IMR-90 (cell line): Measurements from ENCODE around the gene FBXW11. TPM values are rescaled to one million over a fixed set of nuclear protein-coding genes. Genes with fewer than 3 reads are reported as not detected.

Experiments used
- ATAC-seq: fragments of 200-7000 bp; cut with Tn5 transposase; 2 replicates; pipeline ENCODE4 v1.9.1; 2020; ENCODE audit warnings: low read depth, mild to moderate bottlenecking, moderate library complexity
- BruUV-seq: library from RNA; stranded (reverse); fragments of 400-500 nt; replicated peaks from 2 replicates; lab custom pipeline; 2021; lab: Mats Ljungman, UMichigan
- CTCF ChIA-PET: fragments of 300-600 bp; formaldehyde crosslinking; extraction: SDS; loops from one replicate; lab custom pipeline; 2021; ENCODE audit warnings: antibody characterized with exemption; lab: Yijun Ruan, JAX
- POLR2A ChIA-PET: fragments of 300-600 bp; sonication (Branson Sonifier 250); formaldehyde crosslinking; loops from one replicate; lab custom pipeline; 2022; ENCODE audit warnings: antibody characterized with exemption; ENCODE audit not compliant: unreplicated experiment; lab: Charles Lee
- DNase-seq: peaks from one replicate; pipeline ENCODE4 v3.0.0; 2013
- H2AFZ ChIP-seq: replicated peaks from 2 replicates; pipeline ENCODE3; 2013; ENCODE audit warnings: low read length, mild to moderate bottlenecking; ENCODE audit not compliant: poor library complexity
- H2AK5ac ChIP-seq: 2 replicates; pipeline ENCODE4 v1.6.1; 2013; ENCODE audit warnings: low read depth, low read length, inconsistent platforms
- H2AK9ac ChIP-seq: replicated peaks from 2 replicates; pipeline ENCODE3; 2013; ENCODE audit warnings: mild to moderate bottlenecking, low read depth, low read length, moderate library complexity; ENCODE audit not compliant: poor library complexity
- H2BK120ac ChIP-seq: 2 replicates; pipeline ENCODE4 v1.6.1; 2013; ENCODE audit warnings: low read depth, low read length, inconsistent platforms
- H2BK15ac ChIP-seq: 3 replicates; pipeline ENCODE4 v1.6.1; 2013; ENCODE audit warnings: low read depth, low read length, inconsistent platforms
- H2BK20ac ChIP-seq: 2 replicates; pipeline ENCODE4 v1.6.1; 2013; ENCODE audit warnings: low read depth, mild to moderate bottlenecking, inconsistent platforms, low read length, moderate library complexity
- H2BK5ac ChIP-seq: 2 replicates; pipeline ENCODE4 v1.6.1; 2013; ENCODE audit warnings: mild to moderate bottlenecking, low read depth, low read length, inconsistent platforms; ENCODE audit not compliant: poor library complexity, severe bottlenecking
- H3K14ac ChIP-seq: replicated peaks from 2 replicates; pipeline ENCODE4 v1.6.1; 2013; ENCODE audit warnings: low read depth, low read length, inconsistent platforms
- H3K18ac ChIP-seq: 2 replicates; pipeline ENCODE4 v1.6.1; 2013; ENCODE audit warnings: low read depth, low read length, control low read depth
- H3K23ac ChIP-seq: 2 replicates; pipeline ENCODE4 v1.6.1; 2013; ENCODE audit warnings: low read depth, low read length, inconsistent platforms
- H3K27ac ChIP-seq: 2 replicates; pipeline ENCODE4 v1.5.1; 2013; ENCODE audit warnings: mild to moderate bottlenecking, control low read depth, low read length; ENCODE audit not compliant: insufficient read depth
- H3K27me3 ChIP-seq: 2 replicates; pipeline ENCODE4 v1.6.1; 2013; ENCODE audit warnings: low read length; ENCODE audit not compliant: control insufficient read depth, insufficient read depth
- H3K36me3 ChIP-seq: 2 replicates; pipeline ENCODE4 v1.6.1; 2013; ENCODE audit warnings: low read length, mixed read lengths; ENCODE audit not compliant: control insufficient read depth, insufficient read depth
- H3K4ac ChIP-seq: 2 replicates; pipeline ENCODE4 v1.6.1; 2013; ENCODE audit warnings: low read depth, low read length, inconsistent platforms
- H3K4me1 ChIP-seq: 2 replicates; pipeline ENCODE4 v1.6.1; 2013; ENCODE audit warnings: low read length, mixed read lengths; ENCODE audit not compliant: control insufficient read depth, insufficient read depth
- H3K4me2 ChIP-seq: 2 replicates; pipeline ENCODE4 v1.6.1; 2013; ENCODE audit warnings: low read depth, mild to moderate bottlenecking, control low read depth, low read length, moderate library complexity
- H3K4me3 ChIP-seq: 2 replicates; pipeline ENCODE4 v1.5.1; 2013; ENCODE audit warnings: low read depth, mild to moderate bottlenecking, control low read depth, low read length, moderate library complexity; ENCODE audit not compliant: insufficient read depth
- H3K56ac ChIP-seq: 2 replicates; pipeline ENCODE4 v1.6.1; 2013; ENCODE audit warnings: low read length, inconsistent platforms; ENCODE audit not compliant: insufficient read depth; ENCODE audit errors: extremely low read depth
- H3K79me1 ChIP-seq, 2 experiments: 2 replicates each; pipeline ENCODE4 v1.6.1; 2013; ENCODE audit warnings: low read length in 2 of 2, inconsistent platforms in 1 of 2, low read depth in 1 of 2
- H3K9ac ChIP-seq: 2 replicates; pipeline ENCODE4 v1.6.1; 2013; ENCODE audit warnings: low read depth, low read length, control low read depth
- H3K9me1 ChIP-seq: 2 replicates; pipeline ENCODE4 v1.6.1; 2013; ENCODE audit warnings: low read length, inconsistent platforms; ENCODE audit not compliant: insufficient read depth
- H3K9me3 ChIP-seq: 2 replicates; pipeline ENCODE4 v1.6.1; 2013; ENCODE audit warnings: low read length; ENCODE audit not compliant: control insufficient read depth, insufficient read depth
- H4K20me1 ChIP-seq: 2 replicates; pipeline ENCODE4 v1.6.1; 2013; ENCODE audit warnings: low read length, inconsistent platforms; ENCODE audit not compliant: insufficient read depth
- H4K5ac ChIP-seq: 2 replicates; pipeline ENCODE4 v1.6.1; 2013; ENCODE audit warnings: mild to moderate bottlenecking, low read depth, low read length, control low read depth
- H4K8ac ChIP-seq, 2 experiments: 2 replicates each; pipeline ENCODE4 v1.6.1; 2013; ENCODE audit warnings: low read depth in 2 of 2, low read length in 2 of 2, control low read depth in 1 of 2, inconsistent platforms in 1 of 2
- H4K91ac ChIP-seq: 2 replicates; pipeline ENCODE4 v1.6.1; 2013; ENCODE audit warnings: low read depth, low read length, inconsistent platforms; ENCODE audit not compliant: insufficient read depth
- CEBPB ChIP-seq: IDR thresholded peaks from 2 replicates; pipeline ENCODE4 v1.6.1; 2012; ENCODE audit warnings: low read depth, low read length, improper control_type of control experiment
- CHD1 ChIP-seq: IDR thresholded peaks from 2 replicates; pipeline ENCODE4 v1.6.1; 2012; ENCODE audit warnings: low read depth, low read length, improper control_type of control experiment
- CTCF ChIP-seq: conservative IDR thresholded peaks from 2 replicates; pipeline ENCODE4 v1.5.1; 2012; ENCODE audit warnings: mild to moderate bottlenecking, low read depth, low read length, improper control_type of control experiment
- ELK1 ChIP-seq: fragments of 150-350 bp; IDR thresholded peaks from 2 replicates; pipeline ENCODE4 v1.6.1; 2016; ENCODE audit warnings: low read depth, mild to moderate bottlenecking, low read length, moderate library complexity, borderline replicate concordance
- FOS ChIP-seq: fragments of 150-350 bp; IDR thresholded peaks from 2 replicates; pipeline ENCODE4 v1.6.1; 2016; ENCODE audit warnings: low read depth, low read length
- MAFK ChIP-seq: IDR thresholded peaks from 2 replicates; pipeline ENCODE4 v1.6.1; 2012; ENCODE audit warnings: low read depth, low read length, improper control_type of control experiment
- MAZ ChIP-seq: IDR thresholded peaks from 2 replicates; pipeline ENCODE4 v1.6.1; 2012; ENCODE audit warnings: low read depth, mild to moderate bottlenecking, low read length, improper control_type of control experiment, moderate library complexity, borderline replicate concordance
- MXI1 ChIP-seq: IDR thresholded peaks from 2 replicates; pipeline ENCODE4 v1.6.1; 2012; ENCODE audit warnings: low read depth, mild to moderate bottlenecking, low read length, moderate library complexity, borderline replicate concordance
- NFE2L2 ChIP-seq: fragments of 150-350 bp; IDR thresholded peaks from 2 replicates; pipeline ENCODE4 v1.6.1; 2016; ENCODE audit warnings: low read depth, mild to moderate bottlenecking, low read length
- POLR2A ChIP-seq: IDR thresholded peaks from 2 replicates; pipeline ENCODE4 v1.6.1; 2012; ENCODE audit warnings: mild to moderate bottlenecking, low read depth, low read length
- RCOR1 ChIP-seq: IDR thresholded peaks from 2 replicates; pipeline ENCODE4 v1.6.1; 2012; ENCODE audit warnings: mild to moderate bottlenecking, low read length, improper control_type of control experiment; ENCODE audit not compliant: insufficient replicate concordance
- SMC3 ChIP-seq: fragments of 150-350 bp; IDR thresholded peaks from 2 replicates; pipeline ENCODE4 v1.6.1; 2016; ENCODE audit warnings: low read depth, mild to moderate bottlenecking, antibody characterized with exemption, low read length, moderate library complexity
- WGBS, 2 experiments: methylation state at CpG; one replicate each; pipeline versions ENCODE4 v1.1.5 to v1.1.7; 2013; ENCODE audit warnings: missing lambda C conversion rate in 2 of 2; ENCODE audit not compliant: insufficient read length in 1 of 2; ENCODE audit errors: extremely low coverage in 2 of 2; 5-methylcytosine and 5-hydroxymethylcytosine counted together
- dilution Hi-C: fragments of 300-500 bp; cut with HindIII; formaldehyde crosslinking; loops from one replicate; pipeline ENCODE4 v1.14.3; 2018; ENCODE audit warnings: low sequenced_read_pairs; ENCODE audit not compliant: unreplicated experiment
- in situ Hi-C: fragments of 300-500 bp; cut with MboI; formaldehyde crosslinking; loops from 3 replicates; pipeline ENCODE4 v1.14.3; 2019; ENCODE audit warnings: low sequenced_read_pairs, inconsistent platforms, mixed read lengths
- intact Hi-C: fragments of 100-400 bp; cut with micrococcal nuclease; formaldehyde crosslinking; loops from 2 replicates; pipeline ENCODE4 v1.10.0; 2022
- polyA plus RNA-seq, 3 experiments: library from polyadenylated mRNA; depleted of rRNA; stranded (reverse); fragments of >200 nt; gene quantifications; 2 replicates each; pipeline ENCODE4 v1.2.3, GENCODE V29; 2012; ENCODE audit warnings: low replicate concordance in 1 of 3
- total RNA-seq: library from RNA; depleted of rRNA; stranded (reverse); fragments of >200 nt; gene quantifications from 2 replicates; pipeline ENCODE4 v1.2.3, GENCODE V29; 2012

Gene FBXW11
- total and polyA plus RNA-seq, 2 of the 4 experiments (the other 2 are of a cell fraction) = 34.3 to 97.1 TPM

DNA sequence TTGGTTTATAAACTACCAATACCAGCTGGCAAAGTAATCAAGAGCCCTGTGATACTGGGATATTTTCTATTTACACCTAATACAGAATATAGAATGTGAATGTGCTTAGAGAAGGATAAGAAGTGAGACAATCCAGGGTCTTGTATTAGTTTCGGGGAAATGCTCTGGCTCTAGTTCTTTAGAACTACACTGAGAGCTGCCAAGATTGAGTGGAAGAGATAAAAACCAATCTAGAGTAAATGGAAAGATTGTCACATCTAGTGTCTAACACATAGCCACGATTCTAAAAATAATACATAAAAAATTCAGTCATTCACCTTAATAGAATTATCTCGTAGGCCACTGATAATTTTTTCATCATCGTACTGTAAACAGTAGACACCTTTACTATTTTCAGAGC lies 115.3 kb downstream of the FBXW11 start:
- in situ Hi-C loops = no loop called here

More for the DNA sequence above, 115.3 kb downstream of the FBXW11 start:
- H3K56ac ChIP-seq = no peak overlapping the region
- no peak overlapping the region for H3K4ac ChIP-seq
- H3K79me1 ChIP-seq = peaks cover 6 to 37% of the 10 kb centered on the region in 2 experiments; a peak in 3 of 4 replicates
- no peaks in the 10 kb centered on the region for H3K9me3 ChIP-seq
- no peak overlapping the region for H2AFZ ChIP-seq
- H2BK5ac ChIP-seq = no peak overlapping the region
- H3K36me3 ChIP-seq = peaks cover 12% of the 10 kb centered on the region
- H3K23ac ChIP-seq = no peak overlapping the region
- no peak overlapping the region for H2BK120ac ChIP-seq
- H4K20me1 ChIP-seq = peaks cover 9% of the 10 kb centered on the region
- H3K27ac ChIP-seq = no peak overlapping the region
- ATAC-seq (no peak), DNase-seq (no peak)
- no peak overlapping the region for H2BK15ac ChIP-seq
- H3K4me1 ChIP-seq = no peaks in the 10 kb centered on the region
- peaks cover 3% of the 10 kb centered on the region; the same call in 1 of the 2 replicates for H3K9me1 ChIP-seq
- H4K91ac ChIP-seq = no peak overlapping the region
- ChIA-PET CTCF (no interaction called here), POLR2A (no interaction called here)
- no peak overlapping the region for H3K4me3 ChIP-seq
- H3K27me3 ChIP-seq = no peaks in the 10 kb centered on the region
- no peak overlapping the region for H4K8ac ChIP-seq
- H3K9ac ChIP-seq = no peak overlapping the region
- no peak overlapping the region for H3K14ac ChIP-seq
- no peak overlapping the region for H4K5ac ChIP-seq
- whole genome bisulfite sequencing, 2 experiments = no CpG with 5 or more reads among the region's 4 CpGs
- no peak overlapping the region for H3K18ac ChIP-seq
- H2BK20ac ChIP-seq = no peak overlapping the region
- no peak overlapping the region for H2AK5ac ChIP-seq
- intact Hi-C loops = no loop called here
- H2AK9ac ChIP-seq = no peak overlapping the region
- no peak overlapping the region for H3K4me2 ChIP-seq
- TF ChIP-seq SMC3 (no peak), ELK1 (no peak), MAFK (no peak), NFE2L2 (no peak), MXI1 (no peak), MAZ (no peak), RCOR1 (no peak), FOS (no peak), CHD1 (no peak), CTCF (no peak), CEBPB (no peak), POLR2A (no peak)
- dilution Hi-C loops = no loop called here
- no TSS peak for BruUV-seq
